HCT116 (cell line): ENCODE results near the gene NCOR1. TPM values are rescaled to one million over a fixed set of nuclear protein-coding genes. Genes with fewer than 3 reads are reported as not detected.
A peak's percentile ranks its signal among the peaks of the same experiment; 100 is the strongest.

Experiments used
- ATAC-seq: fragments of 200-7000 bp; cut with Tn5 transposase; 2 replicates; pipeline ENCODE4 v1.9.1; 2020; ENCODE audit warnings: mild to moderate bottlenecking, moderate library complexity
- BruUV-seq: library from RNA; stranded (reverse); fragments of 400-500 nt; replicated peaks from 2 replicates; lab custom pipeline; 2021; lab: Mats Ljungman, UMichigan
- CTCF ChIA-PET: fragments of 300-600 bp; sonication (Branson Sonifier 250); formaldehyde crosslinking; loops from one replicate; lab custom pipeline; 2021; ENCODE audit warnings: antibody characterized with exemption; lab: Charles Lee
- POLR2A ChIA-PET: fragments of 300-600, 350-600 bp; sonication (Branson Sonifier 250); formaldehyde crosslinking; loops from one replicate; lab custom pipeline; 2021; ENCODE audit warnings: antibody characterized with exemption; lab: Charles Lee
- RAD21 ChIA-PET, 2 experiments: fragments of 300-600 bp; sonication (Branson Sonifier 250); formaldehyde crosslinking; loops; one replicate each; lab custom pipeline; 2023; ENCODE audit warnings: low total read pairs in 2 of 2; ENCODE audit not compliant: uncharacterized antibody in 2 of 2, unreplicated experiment in 2 of 2, low non-redundant PET in 1 of 2; lab: Charles Lee
- DNase-seq: peaks from one replicate; pipeline ENCODE4 v3.0.0-alpha.2; 2010; ENCODE audit warnings: low read depth, low spot score
- H2AFZ ChIP-seq: fragments of 200-600 bp; shearing (Covaris generic), sonication (generic); 2 replicates; pipeline ENCODE4 v1.6.1; 2017; ENCODE audit warnings: low read depth, mixed run types, mixed read lengths, antibody characterized with exemption, low read length; ENCODE audit not compliant: poor library complexity, severe bottlenecking
- H3K27ac ChIP-seq: 2 replicates; pipeline ENCODE4 v1.5.1; 2012; ENCODE audit warnings: low read depth, low read length
- H3K27me3 ChIP-seq: fragments of 200-600 bp; sonication (generic); 2 replicates; pipeline ENCODE4 v1.6.1; 2016; ENCODE audit warnings: mixed run types, low read length, mixed read lengths; ENCODE audit not compliant: insufficient read depth
- H3K36me3 ChIP-seq, 2 experiments: fragments of 200-500 bp in 1 of 2; fragments of 200-600 bp in 1 of 2; sonication (Bioruptor generic) in 1 of 2; sonication (generic) in 1 of 2; 2 replicates each; pipeline versions ENCODE4 v1.5.1 to v1.6.1; 2014 to 2016; ENCODE audit warnings: low read length in 2 of 2, inconsistent platforms in 1 of 2, mixed read lengths in 1 of 2, mixed run types in 1 of 2; ENCODE audit not compliant: insufficient read depth in 2 of 2, control insufficient read depth in 1 of 2
- H3K4me1 ChIP-seq, 2 experiments: fragments of 200-600 bp in 1 of 2; sonication (generic) in 1 of 2; 2 replicates each; pipeline versions ENCODE4 v1.5.1 to v1.6.1; 2012 to 2017; ENCODE audit warnings: low read length in 2 of 2, inconsistent platforms in 1 of 2, mild to moderate bottlenecking in 1 of 2, mixed read lengths in 1 of 2, mixed run types in 1 of 2, moderate library complexity in 1 of 2; ENCODE audit not compliant: insufficient read depth in 2 of 2, control insufficient read depth in 1 of 2
- H3K4me2 ChIP-seq: fragments of 200-600 bp; sonication (generic); 2 replicates; pipeline ENCODE4 v1.6.1; 2017; ENCODE audit warnings: mixed run types, low read length, mixed read lengths
- H3K4me3 ChIP-seq, 2 experiments: fragments of 200-600 bp in 1 of 2; sonication (generic) in 1 of 2; replicated peaks in 1 of 2; 2 replicates each; pipeline ENCODE4 v1.5.1; 2011 to 2016; ENCODE audit warnings: low read length in 2 of 2, control low read depth in 1 of 2, low read depth in 1 of 2, mild to moderate bottlenecking in 1 of 2, mixed read lengths in 1 of 2, mixed run types in 1 of 2
- H3K79me2 ChIP-seq: fragments of 200-600 bp; sonication (generic); 2 replicates; pipeline ENCODE4 v1.6.1; 2017; ENCODE audit warnings: mild to moderate bottlenecking, mixed run types, low read length, moderate library complexity, mixed read lengths; ENCODE audit not compliant: insufficient read depth
- H3K9ac ChIP-seq: fragments of 200-600 bp; sonication (generic); 2 replicates; pipeline ENCODE4 v1.6.1; 2016; ENCODE audit warnings: low read length, mixed read lengths
- H3K9me2 ChIP-seq: fragments of 200-600 bp; sonication (generic), shearing (Covaris generic); 2 replicates; pipeline ENCODE4 v1.6.1; 2017; ENCODE audit warnings: mixed run types, mild to moderate bottlenecking, moderate library complexity; ENCODE audit not compliant: insufficient read depth
- H3K9me3 ChIP-seq, 2 experiments: fragments of 200-500 bp in 1 of 2; fragments of 200-600 bp in 1 of 2; sonication (Bioruptor generic) in 1 of 2; sonication (generic) in 1 of 2; 2 replicates each; pipeline ENCODE4 v1.6.1; 2014 to 2017; ENCODE audit warnings: low read length in 2 of 2, mixed read lengths in 2 of 2, inconsistent platforms in 1 of 2, low read depth in 1 of 2, mild to moderate bottlenecking in 1 of 2, mixed run types in 1 of 2, moderate library complexity in 1 of 2; ENCODE audit not compliant: control insufficient read depth in 1 of 2, insufficient read depth in 1 of 2
- H4K20me1 ChIP-seq: fragments of 200-600 bp; sonication (generic), shearing (Covaris generic); 2 replicates; pipeline ENCODE4 v1.6.1; 2017; ENCODE audit warnings: mixed run types, mild to moderate bottlenecking, moderate library complexity; ENCODE audit not compliant: insufficient read depth
- CBX3 ChIP-seq: IDR thresholded peaks from 2 replicates; pipeline ENCODE4 v1.6.1; 2012; ENCODE audit warnings: low read depth
- ELF1 ChIP-seq: IDR thresholded peaks from 2 replicates; pipeline ENCODE4 v1.6.1; 2012; ENCODE audit warnings: low read depth, borderline replicate concordance
- EZH2 ChIP-seq: fragments of 200-600 bp; sonication (generic); IDR thresholded peaks from 2 replicates; pipeline ENCODE4 v1.6.1; 2017; ENCODE audit warnings: antibody characterized with exemption, mixed run types
- POLR2A ChIP-seq: IDR thresholded peaks from 2 replicates; pipeline ENCODE4 v1.7.0; 2011; ENCODE audit warnings: borderline replicate concordance; ENCODE audit not compliant: insufficient read depth, insufficient read length; ENCODE audit errors: extremely low read depth
- RAD21 ChIP-seq: IDR thresholded peaks from 2 replicates; pipeline ENCODE4 v1.6.1; 2012; ENCODE audit warnings: low read depth, mild to moderate bottlenecking
- SIN3A ChIP-seq: IDR thresholded peaks from 2 replicates; pipeline ENCODE4 v1.6.1; 2012; ENCODE audit warnings: low read depth
- TCF7L2 ChIP-seq: IDR thresholded peaks from 2 replicates; pipeline ENCODE4 v1.7.0; 2011; ENCODE audit warnings: borderline replicate concordance, inconsistent platforms; ENCODE audit not compliant: insufficient read depth, insufficient read length; ENCODE audit errors: extremely low read depth
- ZNF274 ChIP-seq: fragments of 200-500 bp; sonication (Bioruptor generic); IDR thresholded peaks from 2 replicates; pipeline ENCODE4 v1.6.1; 2014; ENCODE audit warnings: mild to moderate bottlenecking, low read depth, low read length, inconsistent platforms
- intact Hi-C: fragments of 100-400 bp; cut with micrococcal nuclease; formaldehyde crosslinking; loops from 2 replicates; pipeline ENCODE4 v1.10.0; 2022
- total RNA-seq: library from RNA; stranded (reverse); gene quantifications from one replicate; pipeline ENCODE4 v1.2.1, GENCODE V29; 2021; ENCODE audit not compliant: unreplicated experiment
- TF ChIP-seq, protein P1 (sequence below), 3 experiments: fragments of 200-600 bp in 1 of 3; sonication (generic) in 1 of 3; IDR thresholded peaks in 2 of 3; conservative IDR thresholded peaks in 1 of 3; 2 replicates each; pipeline ENCODE4 v1.5.1; 2012 to 2017; ENCODE audit warnings: low read depth in 2 of 3, low read length in 2 of 3, antibody characterized with exemption in 1 of 3, borderline replicate concordance in 1 of 3, control low read depth in 1 of 3, mild to moderate bottlenecking in 1 of 3, mixed read lengths in 1 of 3, mixed run types in 1 of 3, moderate library complexity in 1 of 3; ENCODE audit not compliant: insufficient read depth in 1 of 3
- TF ChIP-seq, protein P2 (sequence below): IDR thresholded peaks from 2 replicates; pipeline ENCODE4 v1.6.1; 2011; ENCODE audit warnings: mild to moderate bottlenecking, low read length, moderate library complexity; ENCODE audit not compliant: insufficient replicate concordance; ENCODE audit errors: extremely low read depth

NCOR1 gene
- total RNA-seq, 1 experiment from 2014 or later: 43.7 TPM

DNA sequence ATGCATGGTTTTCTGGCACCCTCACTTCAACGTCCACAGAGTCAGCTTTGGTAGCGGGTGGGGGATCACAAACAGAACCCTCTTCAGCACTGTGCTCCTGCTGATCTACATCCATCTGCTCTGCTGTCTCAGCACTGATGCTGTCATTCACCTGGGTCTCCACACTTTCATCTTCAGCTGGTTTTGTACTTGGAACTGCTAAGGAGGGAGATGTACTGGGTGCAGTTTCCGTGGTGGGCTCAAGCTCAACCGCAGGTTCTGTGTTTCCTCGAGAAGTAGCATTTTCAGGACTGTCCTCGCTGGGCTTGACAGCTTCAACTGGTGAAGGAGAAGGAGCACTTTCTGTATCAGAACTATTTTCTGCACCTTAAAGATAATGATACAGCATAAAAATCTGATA is 113.9 kb downstream of the NCOR1 start:
- POLR2A ChIA-PET: no interaction called here
- CTCF ChIA-PET: no interaction called here
- RAD21 ChIA-PET: no interaction called here

GRCh38 chr17:16100737-16101400 is 114.5 kb downstream of the NCOR1 start:
- intact Hi-C loops: no loop called here
- H4K20me1 ChIP-seq: peaks cover 6% of the 10 kb centered on the region; the same call in 1 of the 2 replicates
- ChIA-PET CTCF (no interaction called here), RAD21 (no interaction called here), POLR2A (no interaction called here)
- no peak overlapping the region for H3K4me3 ChIP-seq
- no peak overlapping the region for H3K9ac ChIP-seq
- ATAC-seq (peak; percentile 76), DNase-seq (no peak)
- no peak overlapping the region for H3K27ac ChIP-seq
- peaks cover 5% of the 10 kb centered on the region; the same call in 1 of the 2 replicates for H3K79me2 ChIP-seq
- no peaks in the 10 kb centered on the region for H3K9me2 ChIP-seq
- no peak overlapping the region for H2AFZ ChIP-seq
- no peaks in the 10 kb centered on the region for H3K27me3 ChIP-seq
- BruUV-seq: no TSS peak
- H3K4me1 ChIP-seq: no peaks in the 10 kb centered on the region
- TF ChIP-seq, protein P1, sequence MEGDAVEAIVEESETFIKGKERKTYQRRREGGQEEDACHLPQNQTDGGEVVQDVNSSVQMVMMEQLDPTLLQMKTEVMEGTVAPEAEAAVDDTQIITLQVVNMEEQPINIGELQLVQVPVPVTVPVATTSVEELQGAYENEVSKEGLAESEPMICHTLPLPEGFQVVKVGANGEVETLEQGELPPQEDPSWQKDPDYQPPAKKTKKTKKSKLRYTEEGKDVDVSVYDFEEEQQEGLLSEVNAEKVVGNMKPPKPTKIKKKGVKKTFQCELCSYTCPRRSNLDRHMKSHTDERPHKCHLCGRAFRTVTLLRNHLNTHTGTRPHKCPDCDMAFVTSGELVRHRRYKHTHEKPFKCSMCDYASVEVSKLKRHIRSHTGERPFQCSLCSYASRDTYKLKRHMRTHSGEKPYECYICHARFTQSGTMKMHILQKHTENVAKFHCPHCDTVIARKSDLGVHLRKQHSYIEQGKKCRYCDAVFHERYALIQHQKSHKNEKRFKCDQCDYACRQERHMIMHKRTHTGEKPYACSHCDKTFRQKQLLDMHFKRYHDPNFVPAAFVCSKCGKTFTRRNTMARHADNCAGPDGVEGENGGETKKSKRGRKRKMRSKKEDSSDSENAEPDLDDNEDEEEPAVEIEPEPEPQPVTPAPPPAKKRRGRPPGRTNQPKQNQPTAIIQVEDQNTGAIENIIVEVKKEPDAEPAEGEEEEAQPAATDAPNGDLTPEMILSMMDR (IDR thresholded peaks at IDR 0.05 in 2 of 3, conservative IDR thresholded peaks at IDR 0.05 in 1 of 3; ENCODE audit: borderline replicate concordance in 1 of 3, insufficient read depth in 1 of 3, low read depth in 2 of 3, low read length in 2 of 3): peak in 2 of 3 experiments; percentile 19 to 37; a peak in 3 of 6 replicates
- TF ChIP-seq TCF7L2 (no peak), CBX3 (no peak), ZNF274 (no peak), SIN3A (no peak), RAD21 (peak; percentile 38), POLR2A (no peak), ELF1 (no peak)
- TF ChIP-seq, protein P2, sequence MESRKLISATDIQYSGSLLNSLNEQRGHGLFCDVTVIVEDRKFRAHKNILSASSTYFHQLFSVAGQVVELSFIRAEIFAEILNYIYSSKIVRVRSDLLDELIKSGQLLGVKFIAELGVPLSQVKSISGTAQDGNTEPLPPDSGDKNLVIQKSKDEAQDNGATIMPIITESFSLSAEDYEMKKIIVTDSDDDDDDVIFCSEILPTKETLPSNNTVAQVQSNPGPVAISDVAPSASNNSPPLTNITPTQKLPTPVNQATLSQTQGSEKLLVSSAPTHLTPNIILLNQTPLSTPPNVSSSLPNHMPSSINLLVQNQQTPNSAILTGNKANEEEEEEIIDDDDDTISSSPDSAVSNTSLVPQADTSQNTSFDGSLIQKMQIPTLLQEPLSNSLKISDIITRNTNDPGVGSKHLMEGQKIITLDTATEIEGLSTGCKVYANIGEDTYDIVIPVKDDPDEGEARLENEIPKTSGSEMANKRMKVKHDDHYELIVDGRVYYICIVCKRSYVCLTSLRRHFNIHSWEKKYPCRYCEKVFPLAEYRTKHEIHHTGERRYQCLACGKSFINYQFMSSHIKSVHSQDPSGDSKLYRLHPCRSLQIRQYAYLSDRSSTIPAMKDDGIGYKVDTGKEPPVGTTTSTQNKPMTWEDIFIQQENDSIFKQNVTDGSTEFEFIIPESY: no peak
- H3K9me3 ChIP-seq: no peaks in the 10 kb centered on the region
- peaks cover 10 to 26% of the 10 kb centered on the region in 2 experiments; a peak in 3 of 4 replicates for H3K36me3 ChIP-seq
- no peak overlapping the region for H3K4me2 ChIP-seq

More for the DNA sequence above, 113.9 kb downstream of the NCOR1 start:
- no peak overlapping the region for H3K27ac ChIP-seq
- H3K27me3 ChIP-seq: no peaks in the 10 kb centered on the region
- no peak overlapping the region for H3K9ac ChIP-seq
- no TSS peak for BruUV-seq
- H3K4me3 ChIP-seq: no peak overlapping the region
- no peaks in the 10 kb centered on the region for H3K9me3 ChIP-seq
- DNase-seq (no peak), ATAC-seq (no peak)
- peaks cover 5% of the 10 kb centered on the region; the same call in 1 of the 2 replicates for H3K79me2 ChIP-seq
- peaks cover 6% of the 10 kb centered on the region; the same call in 1 of the 2 replicates for H4K20me1 ChIP-seq
- TF ChIP-seq, protein P1 (IDR thresholded peaks at IDR 0.05 in 2 of 3, conservative IDR thresholded peaks at IDR 0.05 in 1 of 3; ENCODE audit: borderline replicate concordance in 1 of 3, insufficient read depth in 1 of 3, low read depth in 2 of 3, low read length in 2 of 3): 0 out of 6 replicates have a peak, but pooled peaks of 1 of the 3 experiments have one; percentile 1
- TF ChIP-seq EZH2: no peak
- H3K4me2 ChIP-seq: no peak overlapping the region
- intact Hi-C loops: no loop called here
- H3K4me1 ChIP-seq: no peaks in the 10 kb centered on the region
- no peaks in the 10 kb centered on the region for H3K9me2 ChIP-seq
- H3K36me3 ChIP-seq: peaks cover 10 to 26% of the 10 kb centered on the region in 2 experiments; a peak in 3 of 4 replicates
- H2AFZ ChIP-seq: no peak overlapping the region
